Measurements from ENCODE around the gene NHEJ1. TPM values are rescaled to one million over a fixed set of nuclear protein-coding genes. Genes with fewer than 3 reads are reported as not detected.

Gene NHEJ1
- total RNA-seq, 1 experiment from 2014 or later = 20.8 TPM

DNA sequence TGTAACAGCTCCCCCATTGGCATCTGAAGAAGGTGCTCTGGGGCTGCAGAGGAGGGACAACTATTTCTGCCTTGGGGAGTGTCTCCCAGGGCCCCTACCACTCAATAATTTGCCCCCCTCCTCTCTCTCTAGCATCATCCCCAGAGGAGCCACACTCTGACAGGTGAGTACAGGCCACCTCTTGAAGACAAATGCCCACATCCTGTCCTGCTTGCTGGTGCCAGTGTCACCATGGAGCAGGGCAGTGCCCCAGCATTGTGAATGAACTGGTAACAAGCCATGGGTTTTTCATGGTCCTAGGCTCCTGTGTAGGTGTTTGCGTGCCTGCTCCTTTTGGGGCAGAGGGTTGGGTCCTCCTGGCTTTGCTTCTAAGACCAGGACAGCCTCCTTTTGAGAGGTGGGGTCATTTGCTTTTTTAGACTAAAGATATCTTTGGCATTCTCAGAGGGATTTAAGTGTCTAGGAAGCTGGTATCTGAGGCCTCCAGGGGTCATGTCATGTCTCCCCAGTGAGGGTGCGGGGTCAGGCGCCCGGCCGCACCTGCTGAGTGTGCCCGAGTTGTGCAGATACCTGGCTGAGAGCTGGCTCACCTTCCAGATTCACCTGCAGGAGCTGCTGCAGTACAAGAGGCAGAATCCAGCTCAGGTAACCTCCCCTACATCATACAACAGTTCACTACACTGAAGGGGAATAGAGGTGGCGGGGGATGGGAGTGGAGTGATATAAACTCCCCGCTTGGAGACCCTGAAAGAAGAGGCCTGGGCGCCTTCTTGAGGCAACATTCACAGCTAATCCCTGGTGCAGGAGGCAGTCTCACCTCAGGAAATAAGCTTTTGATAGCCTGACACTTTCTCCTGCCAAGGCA, 19.2 kb upstream of the NHEJ1 start:
- Mint-ChIP-seq H3K4me1 (peaks cover 13 to 22% of the 10 kb centered on the region in 2 experiments), H3K9me3 (no peaks in the 10 kb centered on the region; a peak in 2 of 5 replicates)

More for the DNA sequence above, 19.2 kb upstream of the NHEJ1 start:
- H4K5ac ChIP-seq (ENCODE audit: insufficient read length, low read depth, low read length) = no peak overlapping the region
- no peaks in the 10 kb centered on the region for H3K27me3 ChIP-seq (ENCODE audit: insufficient read depth, low read length)
- no peak overlapping the region for H3K18ac ChIP-seq (ENCODE audit: insufficient read length, low read depth, low read length)
- no peak overlapping the region for H3T11ph ChIP-seq (ENCODE audit: low read length)
- H2BK15ac ChIP-seq (ENCODE audit: low read depth, low read length) = no peak overlapping the region
- peaks cover 3% of the 10 kb centered on the region for H3K79me1 ChIP-seq (ENCODE audit: insufficient read depth, low read depth, low read length, poor library complexity, severe bottlenecking)
- no peaks in the 10 kb centered on the region for H3K9me3 ChIP-seq (ENCODE audit: control insufficient read depth, low read depth, low read length)
- H3K14ac ChIP-seq (ENCODE audit: insufficient read depth, low read length) = no peak overlapping the region
- H3K56ac ChIP-seq (ENCODE audit: insufficient read length, low read depth, low read length) = no peak overlapping the region
- H3K4me3 Mint-ChIP-seq = peak overlapping the region; percentile 83 to 90; a peak in 2 of 5 replicates
- DNase-seq = no peak
- no peaks in the 10 kb centered on the region; the same call in 1 of the 2 replicates for H3K27me3 Mint-ChIP-seq (ENCODE audit: low read depth)
- H4K20me1 ChIP-seq (ENCODE audit: control insufficient read depth, insufficient read depth, insufficient read length) = no peaks in the 10 kb centered on the region
- peaks cover 18% of the 10 kb centered on the region for H3K23me2 ChIP-seq (ENCODE audit: insufficient read length, low read depth, low read length, poor library complexity, severe bottlenecking)
- no peak overlapping the region for H3K4me2 ChIP-seq (ENCODE audit: insufficient read depth, insufficient read length, low read length)
- no peak overlapping the region for H2BK120ac ChIP-seq (ENCODE audit: low read depth, low read length, poor library complexity, severe bottlenecking)
- no peak for TF ChIP-seq CTCF (conservative IDR thresholded peaks at IDR 0.05)
- H3K79me2 ChIP-seq (ENCODE audit: insufficient read depth, low read length) = no peaks in the 10 kb centered on the region
- H3K23ac ChIP-seq (ENCODE audit: insufficient read length, low read depth, low read length) = no peak overlapping the region
- 0 out of 2 replicates have a peak, but pooled peaks cover 3% of the 10 kb centered on the region for H3K4me1 ChIP-seq (ENCODE audit: insufficient read depth, low read length)
- no peak overlapping the region for H2AFZ ChIP-seq (ENCODE audit: low read length)
- H4K8ac ChIP-seq (replicated peaks; ENCODE audit: insufficient read length, low read depth, low read length) = no peak overlapping the region
- H3K36me3 Mint-ChIP-seq (ENCODE audit: insufficient read depth in 1 of 3, low read depth in 3 of 3) = peaks cover 16 to 41% (median 34%) of the 10 kb centered on the region in 3 experiments
- H3K27ac ChIP-seq (ENCODE audit: insufficient read length, low read depth, low read length) = no peak overlapping the region
- H2AK5ac ChIP-seq (ENCODE audit: insufficient read length, low read length) = no peak overlapping the region
- no peak overlapping the region for H3K27ac Mint-ChIP-seq
- H4K91ac ChIP-seq (ENCODE audit: insufficient read length, low read depth, low read length) = no peak overlapping the region
- H2BK20ac ChIP-seq (ENCODE audit: low read depth, low read length, poor library complexity, severe bottlenecking) = no peak overlapping the region
- WGBS (ENCODE audit: extremely low coverage, insufficient read length, low lambda C conversion rate) = no CpG with 5 or more reads among the region's 9 CpGs
- H3K4ac ChIP-seq (ENCODE audit: low read depth, low read length) = no peak overlapping the region
- no peak overlapping the region for H3K9ac ChIP-seq (ENCODE audit: extremely low read depth, insufficient read length, low read length)
- no peak overlapping the region for H2BK5ac ChIP-seq (ENCODE audit: insufficient read length, low read length)
- no peak overlapping the region for H2BK12ac ChIP-seq (ENCODE audit: insufficient read length, low read depth, low read length)

Data from H9 (cell line).